Measurements from ENCODE around the gene RRP9.

Gene RRP9

DNA sequence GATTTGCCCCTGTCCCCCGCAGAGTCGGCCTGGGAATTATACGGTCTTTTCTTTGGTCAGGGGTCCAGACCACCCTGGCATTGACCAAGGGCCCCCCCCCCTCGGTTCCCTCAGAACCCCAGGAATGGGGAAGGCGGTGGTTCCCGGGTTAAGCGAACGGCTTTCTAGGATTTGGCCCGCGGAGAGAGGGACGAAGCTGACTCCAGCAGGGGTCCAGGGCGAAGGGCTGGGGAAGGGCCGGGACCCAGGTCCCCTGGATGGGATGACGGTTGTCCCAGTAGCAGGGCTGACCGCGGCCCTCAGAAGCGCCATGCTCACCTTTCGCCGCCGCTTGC, 274 bp downstream of the RRP9 start:
- no peak for DNase-seq (ENCODE audit: insufficient read length, low spot score)
- FAIRE-seq = no peak

DNA sequence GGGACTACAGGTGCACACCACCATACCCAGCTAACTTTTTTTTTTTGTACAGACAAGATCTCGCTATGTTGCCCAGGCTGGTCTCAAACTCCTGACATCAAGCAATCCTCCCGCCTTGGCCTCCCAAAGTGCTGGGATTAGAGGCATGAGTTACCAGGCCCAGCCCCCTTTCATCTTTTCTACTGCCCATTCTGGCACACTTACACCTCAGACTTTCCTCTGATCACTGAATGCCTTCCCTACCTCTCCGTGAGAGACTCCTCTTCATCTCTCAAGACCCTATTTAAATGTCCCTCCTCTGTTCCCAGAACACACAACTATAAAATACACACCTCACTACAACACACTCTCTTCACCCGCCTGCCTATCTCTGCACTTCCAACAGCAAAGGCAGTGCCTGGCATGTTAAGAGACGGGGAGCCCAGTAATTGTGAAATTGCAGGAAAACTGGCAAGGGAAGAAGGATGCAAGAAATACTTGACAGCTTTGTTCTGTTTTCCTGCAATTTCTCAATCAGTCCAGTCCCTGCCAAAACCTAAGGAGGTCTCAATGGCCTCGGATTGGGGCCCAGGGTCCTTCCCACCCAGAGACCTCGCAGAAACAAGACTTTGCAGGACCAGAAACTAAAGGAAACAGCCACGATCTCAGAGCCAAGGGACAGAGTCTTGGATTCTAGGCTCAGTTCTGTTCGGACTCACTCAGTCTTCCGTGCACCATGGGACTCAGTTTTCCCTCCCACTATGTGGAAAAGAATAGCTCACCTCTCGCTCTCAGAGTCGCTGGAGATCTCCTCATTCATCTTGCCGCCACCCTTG, 849 bp downstream of the RRP9 start:
- no peak for TF ChIP-seq TAF1 (IDR thresholded peaks at IDR 0.05; ENCODE audit: low read depth, low read length)
- TF ChIP-seq POLR2AphosphoS5 (IDR thresholded peaks at IDR 0.05; ENCODE audit: low read depth, low read length) = no peak
- TF ChIP-seq POU2F2 (IDR thresholded peaks at IDR 0.05; ENCODE audit: low read depth, low read length) = no peak
- TF ChIP-seq POLR2A (IDR thresholded peaks at IDR 0.05; ENCODE audit: low read depth, low read length) = no peak
- TF ChIP-seq PAX5 (IDR thresholded peaks at IDR 0.05; ENCODE audit: insufficient read depth, low read length, severe bottlenecking) = no peak
- FAIRE-seq (peak; percentile 47), DNase-seq (ENCODE audit: insufficient read length, low spot score) (no peak)

More for the DNA sequence above, 274 bp downstream of the RRP9 start:
- TF ChIP-seq SPI1 (IDR thresholded peaks at IDR 0.05; ENCODE audit: low read depth, low read length) = no peak
- no peak for TF ChIP-seq POU2F2 (IDR thresholded peaks at IDR 0.05; ENCODE audit: low read depth, low read length)
- no peak for TF ChIP-seq TAF1 (IDR thresholded peaks at IDR 0.05; ENCODE audit: low read depth, low read length)
- TF ChIP-seq PAX5 (IDR thresholded peaks at IDR 0.05; ENCODE audit: insufficient read depth, low read length, severe bottlenecking) = no peak

DNA sequence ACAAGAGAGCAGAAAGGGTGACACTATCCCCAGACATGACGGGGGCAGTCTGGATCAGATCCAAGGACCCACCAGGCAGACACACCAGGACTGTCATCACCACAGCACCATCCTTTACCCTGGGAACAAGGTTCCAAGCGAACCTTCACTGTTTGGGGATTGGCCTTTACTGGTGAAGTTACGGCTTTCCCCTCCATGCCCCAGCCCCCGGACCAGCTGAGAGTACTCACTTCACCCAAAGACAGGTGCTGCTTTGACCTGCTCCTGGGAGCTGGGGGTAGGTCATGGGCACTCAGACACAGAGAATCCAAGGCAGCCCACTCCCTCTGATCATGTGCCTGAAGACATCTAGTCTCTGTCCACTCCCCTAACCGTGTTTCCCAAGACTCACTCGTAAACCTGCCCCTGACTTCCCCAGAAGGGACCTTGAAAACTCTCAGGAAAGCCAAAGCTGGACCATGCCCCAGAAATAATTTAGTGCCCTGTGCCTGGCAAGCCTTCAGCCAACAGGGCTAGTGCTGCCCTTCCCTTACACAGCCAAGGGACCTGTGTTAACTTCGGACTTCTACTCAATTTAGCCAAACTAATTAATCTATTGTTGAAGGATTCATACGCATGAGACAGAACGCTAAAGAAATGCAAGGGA, 2.8 kb downstream of the RRP9 start:
- TF ChIP-seq TAF1 (IDR thresholded peaks at IDR 0.05; ENCODE audit: low read depth, low read length) = no peak
- TF ChIP-seq SPI1 (IDR thresholded peaks at IDR 0.05; ENCODE audit: low read depth, low read length) = no peak
- no peak for TF ChIP-seq POLR2AphosphoS5 (IDR thresholded peaks at IDR 0.05; ENCODE audit: low read depth, low read length)
- DNase-seq (ENCODE audit: insufficient read length, low spot score) = no peak

GRCh38 chr3:51937611-51938450, 3.9 kb downstream of the RRP9 start:
- DNase-seq (ENCODE audit: insufficient read length, low spot score) (no peak), FAIRE-seq (no peak)
- TF ChIP-seq TAF1 (IDR thresholded peaks at IDR 0.05; ENCODE audit: low read depth, low read length) (no peak), POLR2AphosphoS5 (IDR thresholded peaks at IDR 0.05; ENCODE audit: low read depth, low read length) (no peak), POU2F2 (IDR thresholded peaks at IDR 0.05; ENCODE audit: low read depth, low read length) (no peak), PAX5 (IDR thresholded peaks at IDR 0.05; ENCODE audit: insufficient read depth, low read length, severe bottlenecking) (no peak), SPI1 (IDR thresholded peaks at IDR 0.05; ENCODE audit: low read depth, low read length) (no peak), POLR2A (IDR thresholded peaks at IDR 0.05; ENCODE audit: low read depth, low read length) (no peak)

More for the DNA sequence above, 2.8 kb downstream of the RRP9 start:
- no peak for FAIRE-seq

DNA sequence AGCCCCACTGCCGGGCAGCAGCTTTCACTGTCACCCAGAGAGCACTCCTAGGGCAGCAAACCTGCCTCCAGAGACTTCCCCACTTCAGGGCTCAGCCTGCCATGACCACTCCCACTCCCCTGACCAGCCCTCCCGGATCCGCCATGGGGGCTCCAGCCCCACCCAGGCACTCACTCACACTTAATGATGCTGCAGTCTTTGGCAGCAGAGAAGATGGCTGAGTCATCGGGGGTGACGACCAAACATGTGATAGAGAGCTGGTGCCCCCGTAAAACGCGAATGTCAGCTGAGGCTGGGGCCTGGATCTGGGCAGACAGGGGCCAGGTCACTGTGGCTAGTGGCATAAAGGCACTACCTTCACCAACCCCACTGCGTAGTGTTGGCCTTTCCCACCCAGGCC, 4.7 kb downstream of the RRP9 start:
- no peak for FAIRE-seq
- no peak for TF ChIP-seq TAF1 (IDR thresholded peaks at IDR 0.05; ENCODE audit: low read depth, low read length)
- no peak for TF ChIP-seq POLR2AphosphoS5 (IDR thresholded peaks at IDR 0.05; ENCODE audit: low read depth, low read length)
- no peak for TF ChIP-seq POLR2A (IDR thresholded peaks at IDR 0.05; ENCODE audit: low read depth, low read length)
- no peak for DNase-seq (ENCODE audit: insufficient read length, low spot score)

DNA sequence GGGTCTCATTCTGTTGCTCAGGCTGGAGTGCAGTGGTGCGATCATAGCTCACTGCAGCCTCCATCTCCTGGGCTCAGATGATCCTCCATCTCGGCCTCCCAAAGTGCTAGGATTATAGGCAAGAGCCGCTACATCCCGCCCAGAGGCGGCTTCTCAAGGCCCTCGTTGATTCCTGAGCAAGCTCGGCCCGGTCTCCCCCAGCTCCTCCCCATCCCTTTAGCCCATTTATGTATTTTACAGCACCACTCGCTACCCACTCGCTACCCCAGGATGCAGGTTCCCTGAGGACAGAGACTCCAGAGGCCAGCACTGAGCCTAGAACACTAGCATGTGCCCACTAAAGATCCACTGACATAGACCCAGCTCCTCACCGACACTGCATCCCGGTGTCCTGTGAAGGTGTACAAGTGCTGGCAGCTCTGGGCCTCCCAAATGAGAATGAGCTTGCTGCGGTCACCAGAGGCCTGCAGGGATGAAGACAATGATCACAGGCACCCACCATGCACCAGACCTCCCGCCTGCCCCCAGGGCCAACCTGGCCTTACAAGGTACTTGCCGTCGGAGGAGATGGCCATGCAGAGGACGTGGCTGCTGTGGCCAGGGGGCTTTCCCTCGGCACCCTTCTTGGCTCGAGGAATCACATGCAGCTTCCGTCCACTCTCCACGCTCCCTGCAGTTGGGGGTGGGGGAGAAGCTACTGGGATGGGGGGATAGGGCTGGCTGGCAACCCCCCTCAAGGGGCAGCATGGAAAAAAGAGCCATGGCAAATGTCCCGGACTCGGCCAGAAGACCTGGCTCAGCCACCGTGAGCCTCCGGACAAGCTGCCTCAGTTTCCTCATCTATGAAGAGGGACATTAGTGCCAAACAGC, 5.6 kb downstream of the RRP9 start:
- no peak for DNase-seq (ENCODE audit: insufficient read length, low spot score)
- no peak for FAIRE-seq
- TF ChIP-seq POLR2A (IDR thresholded peaks at IDR 0.05; ENCODE audit: low read depth, low read length) (no peak), POU2F2 (IDR thresholded peaks at IDR 0.05; ENCODE audit: low read depth, low read length) (no peak), POLR2AphosphoS5 (IDR thresholded peaks at IDR 0.05; ENCODE audit: low read depth, low read length) (no peak), PAX5 (IDR thresholded peaks at IDR 0.05; ENCODE audit: insufficient read depth, low read length, severe bottlenecking) (no peak), SPI1 (IDR thresholded peaks at IDR 0.05; ENCODE audit: low read depth, low read length) (no peak), TAF1 (IDR thresholded peaks at IDR 0.05; ENCODE audit: low read depth, low read length) (no peak)

DNA sequence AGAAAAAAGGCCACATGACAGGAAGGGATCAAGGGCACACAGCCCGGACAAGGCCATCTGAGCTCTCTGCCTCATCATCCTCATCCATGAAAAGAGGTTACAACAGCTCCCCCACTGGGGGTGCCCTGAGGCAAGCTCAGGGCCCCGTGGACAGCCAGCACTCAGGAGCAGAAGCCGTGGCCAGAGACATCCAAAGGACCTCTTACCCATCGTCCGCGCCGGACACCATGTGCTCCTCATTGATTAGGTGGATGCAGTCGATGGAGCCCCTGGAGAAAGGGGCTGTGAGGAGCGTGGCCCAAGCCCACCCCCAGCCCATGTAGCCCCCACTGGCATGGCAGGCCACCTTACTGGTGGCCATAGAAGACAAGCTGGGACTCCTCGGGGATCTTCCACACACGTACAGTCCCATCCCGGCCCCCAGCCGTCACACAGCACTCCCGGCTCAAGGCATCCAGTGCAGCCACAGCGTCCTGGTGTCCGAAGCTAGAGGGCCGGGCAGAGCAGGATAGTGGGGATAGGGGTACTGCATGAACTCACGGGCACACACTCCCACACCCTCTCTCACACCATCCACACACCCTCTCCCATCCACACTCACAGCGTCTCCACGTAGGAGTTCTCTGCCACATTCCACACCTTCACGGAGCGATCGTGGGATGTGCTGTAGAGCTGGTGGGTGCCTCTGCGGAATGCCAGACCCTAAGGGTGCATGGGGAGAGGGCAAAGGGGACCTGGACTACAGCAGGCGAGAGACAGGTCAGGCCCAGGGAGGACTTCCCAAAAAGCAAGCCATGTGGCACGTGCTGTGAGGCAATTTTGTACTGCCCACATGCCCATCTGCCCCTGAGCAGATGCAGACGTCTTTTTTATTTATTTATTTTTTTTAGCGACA, 6.5 kb downstream of the RRP9 start:
- no peak for DNase-seq (ENCODE audit: insufficient read length, low spot score)
- TF ChIP-seq SPI1 (IDR thresholded peaks at IDR 0.05; ENCODE audit: low read depth, low read length) (no peak), POU2F2 (IDR thresholded peaks at IDR 0.05; ENCODE audit: low read depth, low read length) (no peak), TAF1 (IDR thresholded peaks at IDR 0.05; ENCODE audit: low read depth, low read length) (no peak), POLR2AphosphoS5 (IDR thresholded peaks at IDR 0.05; ENCODE audit: low read depth, low read length) (no peak), PAX5 (IDR thresholded peaks at IDR 0.05; ENCODE audit: insufficient read depth, low read length, severe bottlenecking) (no peak), POLR2A (IDR thresholded peaks at IDR 0.05; ENCODE audit: low read depth, low read length) (no peak)
- no peak for FAIRE-seq

DNA sequence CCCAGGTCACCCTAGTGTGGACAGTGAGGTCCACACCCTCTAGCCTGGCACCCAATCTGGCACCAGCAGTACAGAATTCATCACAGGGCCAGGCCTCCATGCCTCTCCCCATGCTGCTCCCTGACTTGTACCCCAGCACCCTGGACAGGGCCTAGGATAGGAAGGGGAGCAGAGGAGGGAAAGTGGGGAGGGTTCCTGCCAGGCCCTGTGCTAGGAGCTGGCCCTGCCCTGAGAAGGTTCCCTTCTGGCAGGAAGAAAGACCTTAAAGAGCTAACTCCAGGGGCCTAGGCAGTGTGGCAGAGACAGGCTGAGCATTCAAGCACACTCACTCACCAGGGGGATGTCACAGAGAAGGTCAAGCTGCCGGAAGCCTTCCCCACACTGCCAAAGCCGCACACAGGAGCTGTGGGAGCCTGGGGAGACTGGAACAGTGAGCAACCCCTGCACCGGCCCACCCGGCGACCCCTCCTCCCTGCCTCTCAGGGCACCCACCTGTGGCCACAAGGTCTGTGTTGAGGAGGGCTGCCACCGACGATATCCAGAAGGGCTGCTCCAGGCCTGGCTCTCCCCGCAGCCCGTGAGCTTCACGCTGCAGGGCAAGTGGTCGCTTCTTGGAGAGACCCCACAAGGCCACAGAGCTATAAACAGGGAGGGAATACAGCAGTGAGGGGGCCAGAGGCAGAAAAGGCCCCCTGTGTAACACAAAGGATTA, 7.4 kb downstream of the RRP9 start:
- FAIRE-seq (no peak), DNase-seq (ENCODE audit: insufficient read length, low spot score) (no peak)
- TF ChIP-seq PAX5 (IDR thresholded peaks at IDR 0.05; ENCODE audit: insufficient read depth, low read length, severe bottlenecking) = no peak
- no peak for TF ChIP-seq TAF1 (IDR thresholded peaks at IDR 0.05; ENCODE audit: low read depth, low read length)
- no peak for TF ChIP-seq POU2F2 (IDR thresholded peaks at IDR 0.05; ENCODE audit: low read depth, low read length)
- no peak for TF ChIP-seq POLR2AphosphoS5 (IDR thresholded peaks at IDR 0.05; ENCODE audit: low read depth, low read length)
- no peak for TF ChIP-seq SPI1 (IDR thresholded peaks at IDR 0.05; ENCODE audit: low read depth, low read length)
- TF ChIP-seq POLR2A (IDR thresholded peaks at IDR 0.05; ENCODE audit: low read depth, low read length) = no peak
